ENCODE data around the gene UNC5C.

GRCh38 chr4:95465010-95465409 lies 83.8 kb downstream of the UNC5C start:
- TF ChIP-seq EZH2phosphoT487 (IDR thresholded peaks at IDR 0.05; ENCODE audit: low read depth, severe bottlenecking, unreplicated experiment) (no peak), CTCF (IDR thresholded peaks at IDR 0.05; ENCODE audit: poor library complexity) (no peak)

Data from hepatocyte (in vitro differentiated cells).